Esophagus muscularis mucosa (tissue), 4 donors: Measurements from ENCODE around the gene MTCH1. TPM values are rescaled to one million over a fixed set of nuclear protein-coding genes. Genes with fewer than 3 reads are reported as not detected.

Experiments used
- DNase-seq: peaks from one replicate; pipeline ENCODE4 v3.0.0-alpha.2; 2017; ENCODE audit errors: extremely low spot score
- H3K27ac ChIP-seq, 4 donors: fragments of 200-600 bp; sonication (generic); replicated peaks in 1 of 4; 1 replicate in 3 of 4; 2 replicates in 1 of 4; pipeline ENCODE4 v1.5.1; 2016 to 2019; ENCODE audit warnings: mild to moderate bottlenecking in 1 of 4
- H3K27me3 ChIP-seq, 4 donors: fragments of 200-600 bp; sonication (generic); one replicate each; pipeline versions ENCODE4 v1.5.1 to v1.6.0; 2016 to 2019
- H3K36me3 ChIP-seq, 4 donors: fragments of 200-600 bp; sonication (generic); one replicate each; pipeline ENCODE4 v1.5.1; 2016 to 2019
- H3K4me1 ChIP-seq, 4 donors: fragments of 200-600 bp; sonication (generic); one replicate each; pipeline ENCODE4 v1.5.1; 2016 to 2019
- H3K4me3 ChIP-seq, 4 donors: fragments of 200-600 bp; sonication (generic); 1 replicate in 2 of 4; 2 replicates in 2 of 4; pipeline ENCODE4 v1.5.1; 2016 to 2019; ENCODE audit warnings: mild to moderate bottlenecking in 4 of 4, moderate library complexity in 1 of 4
- H3K9me3 ChIP-seq, 4 donors: fragments of 200-600 bp; sonication (generic); 1 replicate in 3 of 4; 2 replicates in 1 of 4; pipeline ENCODE4 v1.5.1; 2016 to 2019
- CTCF ChIP-seq, 3 experiments: fragments of 200-600 bp in 2 of 3; fragments of 450-650 bp in 1 of 3; sonication (generic) in 2 of 3; IDR thresholded peaks; one replicate each; pipeline ENCODE4 v1.5.1; 2017 to 2019; ENCODE audit warnings: antibody characterized with exemption in 3 of 3, mild to moderate bottlenecking in 2 of 3, moderate library complexity in 1 of 3
- EP300 ChIP-seq: sonication (generic); formaldehyde crosslinking; IDR thresholded peaks from one replicate; pipeline ENCODE4 v1.6.1; 2017; ENCODE audit warnings: antibody characterized with exemption
- POLR2A ChIP-seq: fragments of 450-650 bp; IDR thresholded peaks from one replicate; pipeline ENCODE4 v1.6.1; 2017; ENCODE audit warnings: antibody characterized with exemption, moderate library complexity, mild to moderate bottlenecking, low read depth
- POLR2AphosphoS5 ChIP-seq, 2 donors: sonication (generic); formaldehyde crosslinking; IDR thresholded peaks; one replicate each; pipeline ENCODE4 v1.6.1; 2017; ENCODE audit warnings: antibody characterized with exemption in 2 of 2
- WGBS: methylation state at CpG from one replicate; pipeline ENCODE4 v1.1.5; 2018; 5-methylcytosine and 5-hydroxymethylcytosine counted together
- intact Hi-C: fragments of 100-400 bp; cut with DNase I; formaldehyde crosslinking; loops from one replicate; pipeline ENCODE4 v1.15.1; 2023
- total RNA-seq, 4 donors: library from RNA; depleted of rRNA; stranded (reverse); fragments of >200 nt; gene quantifications; one replicate each; pipeline versions ENCODE4 v1.1.0 to v1.2.1, GENCODE V29; 2016

Gene MTCH1
- total RNA-seq, 4 donors from 2014 or later, result 205 to 258 (median 232) TPM

DNA sequence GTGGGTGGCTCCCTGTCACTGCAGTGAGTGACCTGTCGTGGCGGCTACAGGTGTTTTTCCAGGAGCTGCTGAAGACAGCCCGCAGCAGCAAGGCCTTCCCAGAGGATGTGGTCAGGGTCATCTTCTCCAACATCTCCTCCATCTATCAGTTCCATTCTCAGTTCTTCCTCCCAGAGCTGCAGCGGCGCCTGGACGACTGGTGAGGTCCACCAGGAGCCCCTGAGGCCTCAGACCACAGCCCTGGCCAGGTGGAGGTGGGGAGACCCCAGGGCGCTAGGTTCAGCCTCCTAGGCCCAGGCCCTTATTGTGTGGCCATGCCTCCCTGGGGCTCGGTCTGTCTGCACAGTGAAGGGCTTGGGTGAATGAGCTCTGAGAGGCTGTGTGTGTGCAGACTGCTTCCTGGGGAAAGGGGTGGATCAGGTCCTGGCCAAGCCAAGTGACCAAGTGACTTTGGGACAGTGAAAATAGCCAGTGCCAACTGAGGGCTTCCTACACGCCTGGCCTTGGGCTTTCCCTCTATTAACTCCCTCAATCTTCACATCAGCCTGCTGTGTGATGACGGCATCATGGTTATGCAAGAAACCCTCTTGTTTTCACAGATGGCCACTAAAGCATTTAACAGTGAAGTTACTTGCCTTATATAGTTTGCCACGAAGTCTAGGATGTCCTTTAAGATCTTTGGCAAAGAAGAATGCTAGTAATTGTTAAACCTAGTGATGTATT lies 25.8 kb upstream of the MTCH1 start:
- Histone ChIP-seq H3K27ac (no peak overlapping the region), H3K27me3 (no peaks in the 10 kb centered on the region), H3K4me3 (no peak overlapping the region), H3K36me3 (peaks cover 0 to 5% (median 0%) of the 10 kb centered on the region in 4 donors), H3K9me3 (no peaks in the 10 kb centered on the region), H3K4me1 (no peaks in the 10 kb centered on the region)
- no peak for DNase-seq
- intact Hi-C loops, result no loop called here
- 88% methylated on average over 5 of the region's 11 CpGs for WGBS
- TF ChIP-seq EP300 (no peak), POLR2A (no peak), CTCF (IDR thresholded peaks at IDR 0.05) (no peak), POLR2AphosphoS5 (IDR thresholded peaks at IDR 0.05) (no peak)

DNA sequence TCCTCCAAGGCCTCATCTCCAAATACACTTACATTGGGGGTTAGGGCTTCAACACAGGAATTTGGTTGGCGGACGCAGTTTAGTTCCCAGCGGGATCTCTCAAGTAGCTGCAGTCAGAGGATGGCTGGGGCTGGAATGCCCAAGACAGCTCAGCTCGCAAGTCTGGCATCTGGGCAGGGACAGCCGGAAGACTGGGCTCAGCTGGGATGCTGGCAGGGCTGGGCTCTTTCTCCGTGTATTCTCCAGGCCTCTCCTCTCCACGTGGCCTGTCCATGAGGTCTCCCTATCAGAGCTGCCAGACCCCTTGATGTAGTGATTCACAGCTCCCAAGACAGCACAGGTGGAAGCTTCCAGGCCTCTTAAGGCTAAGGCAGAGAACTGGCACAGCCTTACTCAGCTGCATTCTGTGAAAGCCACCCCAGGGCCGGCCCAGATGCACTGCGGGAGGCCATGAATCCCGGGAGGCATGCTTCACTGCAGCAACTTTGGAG lies 24.5 kb upstream of the MTCH1 start:
- intact Hi-C loops, result no loop called here
- Histone ChIP-seq H3K27me3 (no peaks in the 10 kb centered on the region), H3K36me3 (peaks cover 0 to 5% (median 0%) of the 10 kb centered on the region in 4 donors), H3K4me3 (no peak overlapping the region), H3K27ac (no peak overlapping the region), H3K4me1 (no peaks in the 10 kb centered on the region), H3K9me3 (no peaks in the 10 kb centered on the region)
- TF ChIP-seq POLR2A, result no peak
- no peak for TF ChIP-seq EP300
- no peak for TF ChIP-seq POLR2AphosphoS5 (IDR thresholded peaks at IDR 0.05)
- no peak for TF ChIP-seq CTCF (IDR thresholded peaks at IDR 0.05)
- WGBS, result 95% methylated on average over 9 of the region's 10 CpGs
- DNase-seq, result no peak

- peak overlapping the region in 1 of 4 donors; percentile 20 for H3K4me3 ChIP-seq
- TF ChIP-seq EP300 (no peak), POLR2AphosphoS5 (IDR thresholded peaks at IDR 0.05) (no peak), POLR2A (no peak), CTCF (IDR thresholded peaks at IDR 0.05) (no peak)
- 88% methylated on average over 12 of the region's 15 CpGs for WGBS
- no peak for DNase-seq
- no peaks in the 10 kb centered on the region for H3K36me3 ChIP-seq
- H3K9me3 ChIP-seq, result no peaks in the 10 kb centered on the region
- intact Hi-C loops, result no loop called here
- H3K27ac ChIP-seq, result peak overlapping the region in 2 of 4 donors; percentile 10 to 26
- no peaks in the 10 kb centered on the region for H3K4me1 ChIP-seq
- no peaks in the 10 kb centered on the region for H3K27me3 ChIP-seq
These were observed 22.8 kb upstream of the MTCH1 start for GRCh38 chr6:37008484-37009465.

DNA sequence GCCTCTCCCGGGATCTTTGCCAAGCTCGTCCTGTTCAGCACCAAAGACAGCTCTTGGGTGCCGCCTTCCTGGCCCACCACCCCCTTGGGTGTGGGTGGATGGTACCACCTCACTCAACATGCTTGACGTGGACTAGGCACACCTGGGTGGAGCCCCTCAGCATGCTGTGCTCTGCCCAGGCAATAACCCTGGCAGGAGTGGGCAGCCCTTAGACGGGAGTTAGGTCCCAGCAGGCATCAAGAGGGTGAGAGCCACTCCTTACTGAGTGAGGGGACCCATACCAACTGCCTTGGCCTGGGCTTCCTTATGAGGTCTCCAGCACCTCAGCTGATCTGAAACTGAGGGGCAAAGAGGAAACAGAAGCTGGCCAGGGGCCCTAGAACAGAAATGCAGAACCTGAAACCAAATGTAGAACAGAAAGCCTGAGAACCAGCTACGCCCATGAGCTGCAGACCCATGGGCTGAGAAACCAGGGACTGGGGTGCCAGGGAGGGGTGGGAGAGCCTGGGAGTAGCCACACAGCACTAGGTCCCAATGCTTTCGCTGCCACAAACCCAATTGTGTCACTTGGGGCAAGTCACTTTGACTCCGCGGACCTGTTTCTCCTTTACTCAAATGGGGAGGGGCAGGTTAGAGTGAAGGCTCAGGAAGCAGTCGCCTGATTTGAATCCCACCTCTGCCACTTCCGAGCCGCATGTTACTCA lies 21.5 kb upstream of the MTCH1 start:
- intact Hi-C loops, result no loop called here
- H3K4me3 ChIP-seq, result peak overlapping the region; percentile 20 to 49 (median 32)
- peak overlapping the region in 1 of 4 donors; percentile 10 for H3K27ac ChIP-seq
- no peaks in the 10 kb centered on the region for H3K4me1 ChIP-seq
- no peaks in the 10 kb centered on the region for H3K9me3 ChIP-seq
- H3K27me3 ChIP-seq, result no peaks in the 10 kb centered on the region
- no peaks in the 10 kb centered on the region for H3K36me3 ChIP-seq
- 76% methylated on average over 12 of the region's 12 CpGs for WGBS
- DNase-seq, result no peak
- TF ChIP-seq CTCF (IDR thresholded peaks at IDR 0.05) (no peak), POLR2A (no peak), EP300 (no peak), POLR2AphosphoS5 (IDR thresholded peaks at IDR 0.05) (no peak)
